WI38 (cell line): ENCODE results near the gene RASA2.
A peak's percentile ranks its signal among the peaks of the same experiment; 100 is the strongest.
"Not testable (repeated sequence)": the region's sequence is repeated elsewhere in the genome, so short reads cannot be mapped to it uniquely, and the experiment has no call there.

ENCODE experiments used
- H3K4me3 ChIP-seq: 2 replicates; pipeline ENCODE4 v1.5.1; 2011; ENCODE audit warnings: low read depth, mild to moderate bottlenecking, control low read depth, low read length
- CTCF ChIP-seq: IDR thresholded peaks from 2 replicates; pipeline ENCODE4 v1.5.1; 2012; ENCODE audit warnings: low read depth, mild to moderate bottlenecking, control low read depth, low read length

Gene RASA2

DNA sequence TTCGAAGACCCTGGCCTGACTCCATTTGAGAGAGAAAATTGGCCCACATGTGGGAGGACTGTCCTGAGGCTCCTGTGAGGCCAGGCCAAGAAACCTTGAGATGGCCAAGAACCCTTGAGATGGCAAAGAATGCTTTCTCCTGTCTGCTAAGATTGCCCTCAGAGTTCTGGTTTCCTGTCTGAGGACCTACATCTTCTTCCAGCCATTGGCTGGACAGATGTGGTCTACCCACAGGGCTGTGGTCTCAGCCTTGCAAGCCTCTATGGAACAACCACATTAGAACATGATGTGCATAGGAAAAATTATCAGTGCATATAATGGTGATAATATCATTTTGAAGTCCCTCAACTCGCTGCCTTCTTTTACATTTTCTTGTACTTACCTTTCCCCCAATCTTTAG lies 10.8 kb upstream of the RASA2 start:
- no peak overlapping the region for H3K4me3 ChIP-seq
- TF ChIP-seq CTCF: no peak

- TF ChIP-seq CTCF: no peak
- H3K4me3 ChIP-seq: no peak overlapping the region
Observed at GRCh38 chr3:141477224-141477623, 9.6 kb upstream of the RASA2 start.

DNA sequence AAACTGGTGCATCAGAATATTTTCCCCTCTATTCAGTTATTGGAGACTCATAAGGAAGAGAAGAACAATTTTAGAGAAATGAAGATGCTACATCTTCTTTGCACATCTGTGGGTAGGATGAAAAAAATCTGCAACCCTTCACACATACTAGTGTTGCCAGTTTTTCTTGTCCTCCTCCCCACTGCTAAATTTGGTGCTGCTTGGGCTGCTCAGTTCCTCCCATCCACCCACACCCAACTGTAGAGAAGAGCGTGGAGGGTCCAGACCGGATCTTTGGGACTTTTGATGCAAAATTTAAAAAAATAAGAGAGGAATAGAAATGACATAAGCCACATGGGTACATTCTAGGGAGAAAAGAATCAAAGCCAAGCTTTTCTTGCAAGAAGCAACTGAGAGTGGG lies 8.7 kb upstream of the RASA2 start:
- no peak for TF ChIP-seq CTCF
- no peak overlapping the region for H3K4me3 ChIP-seq

GRCh38 chr3:141478840-141479239 lies 8.0 kb upstream of the RASA2 start:
- not testable (repeated sequence) for H3K4me3 ChIP-seq

GRCh38 chr3:141482245-141482922 lies 4.4 kb upstream of the RASA2 start:
- no peak for TF ChIP-seq CTCF
- no peak overlapping the region for H3K4me3 ChIP-seq

GRCh38 chr3:141484701-141485287 lies 2.0 kb upstream of the RASA2 start:
- no peak for TF ChIP-seq CTCF
- no peak overlapping the region for H3K4me3 ChIP-seq

DNA sequence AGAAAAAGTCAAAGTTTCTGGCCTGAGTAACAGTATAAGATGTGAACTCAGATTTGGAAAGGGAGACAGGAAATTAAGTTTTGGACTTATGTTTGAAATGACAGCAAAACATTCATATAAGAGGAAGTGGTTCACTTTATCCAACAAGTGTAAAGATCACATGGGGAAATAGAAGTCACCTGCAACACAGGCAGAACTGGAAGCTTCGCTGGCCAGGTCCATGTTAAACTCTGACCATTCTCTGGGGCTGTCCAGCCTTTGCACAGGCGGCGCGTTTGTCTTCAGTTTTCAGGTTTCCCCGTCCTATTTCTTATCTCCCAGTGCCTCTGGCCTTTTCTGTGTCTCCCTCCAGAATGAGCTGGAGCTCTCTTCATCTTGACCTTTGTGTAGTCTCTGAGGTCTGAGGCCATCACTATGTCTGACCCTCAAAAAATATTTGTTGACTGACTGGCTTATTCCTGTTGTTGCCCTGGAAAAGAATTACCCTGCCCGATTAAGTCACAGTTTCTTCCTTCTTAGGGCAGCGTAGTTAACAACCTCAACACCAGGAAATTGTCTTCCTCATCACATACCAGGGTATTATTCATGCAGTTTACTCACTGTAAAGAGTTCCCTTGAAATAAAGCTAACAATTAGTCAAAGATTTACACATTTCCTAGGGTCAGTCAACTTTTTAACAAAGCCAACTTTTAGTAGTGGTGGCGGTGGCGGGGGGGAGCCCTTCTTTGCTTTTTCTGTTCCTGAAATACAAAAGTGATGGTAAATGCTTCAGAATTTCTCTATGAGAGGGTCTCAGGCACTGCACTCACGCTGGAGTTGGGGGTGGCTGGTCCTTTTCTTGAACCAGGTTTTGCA lies 959 bp upstream of the RASA2 start:
- H3K4me3 ChIP-seq: peak overlapping the region; percentile 58
- TF ChIP-seq CTCF: no peak
